Esophagus muscularis mucosa (tissue), 4 donors: ENCODE results near the gene ASIC1.

Experiments used
- CTCF ChIP-seq, 3 experiments: fragments of 200-600 bp in 2 of 3; fragments of 450-650 bp in 1 of 3; sonication (generic) in 2 of 3; IDR thresholded peaks; one replicate each; pipeline ENCODE4 v1.5.1; 2017 to 2019; ENCODE audit warnings: antibody characterized with exemption in 3 of 3, mild to moderate bottlenecking in 2 of 3, moderate library complexity in 1 of 3
- EP300 ChIP-seq: sonication (generic); formaldehyde crosslinking; IDR thresholded peaks from one replicate; pipeline ENCODE4 v1.6.1; 2017; ENCODE audit warnings: antibody characterized with exemption
- POLR2A ChIP-seq: fragments of 450-650 bp; IDR thresholded peaks from one replicate; pipeline ENCODE4 v1.6.1; 2017; ENCODE audit warnings: antibody characterized with exemption, moderate library complexity, mild to moderate bottlenecking, low read depth
- POLR2AphosphoS5 ChIP-seq, 2 donors: sonication (generic); formaldehyde crosslinking; IDR thresholded peaks; one replicate each; pipeline ENCODE4 v1.6.1; 2017; ENCODE audit warnings: antibody characterized with exemption in 2 of 2

- TF ChIP-seq CTCF (IDR thresholded peaks at IDR 0.05) (no peak), POLR2AphosphoS5 (IDR thresholded peaks at IDR 0.05) (no peak), EP300 (no peak), POLR2A (no peak)
Observed at GRCh38 chr12:50112456-50113218, 55.2 kb downstream of the ASIC1 start.
